Ovary (tissue), 3 donors: ENCODE measurements around the gene ADRM1.

Source experiments
- EP300 ChIP-seq: sonication (generic); formaldehyde crosslinking; IDR thresholded peaks from one replicate; pipeline ENCODE4 v1.6.1; 2017; ENCODE audit warnings: antibody characterized with exemption
- TF ChIP-seq, protein P1 (sequence below), 3 donors: fragments of 450-650 bp in 2 of 3; fragments of 200-600 bp in 1 of 3; IDR thresholded peaks; one replicate each; pipeline versions ENCODE4 v1.5.1 to v1.8.0; 2016 to 2022; ENCODE audit warnings: antibody characterized with exemption in 3 of 3, mild to moderate bottlenecking in 1 of 3
- donor health status: DM: no; HTN: no; CAD: no.

DNA sequence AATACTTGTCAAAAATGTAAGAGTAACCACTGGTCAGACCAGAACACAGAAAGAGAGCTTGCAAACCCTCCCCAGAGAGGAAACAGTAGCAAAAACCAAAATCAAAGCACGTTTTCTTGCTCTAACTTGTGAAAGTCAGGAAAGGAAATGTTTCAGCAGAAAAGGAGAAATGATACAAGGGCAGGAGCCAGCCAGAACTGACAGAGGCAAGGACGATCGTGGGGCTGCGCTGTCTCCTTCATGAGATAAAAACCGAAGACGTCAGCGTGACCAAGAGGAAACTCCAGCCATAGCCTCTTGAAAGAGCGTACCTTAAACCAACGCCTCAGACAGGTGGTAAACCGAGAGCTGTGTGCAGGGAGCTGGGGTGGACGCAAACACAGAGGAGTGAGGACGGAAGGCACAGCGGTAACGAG is 36.9 kb downstream of the ADRM1 start:
- TF ChIP-seq EP300 = no peak
- TF ChIP-seq, protein P1, sequence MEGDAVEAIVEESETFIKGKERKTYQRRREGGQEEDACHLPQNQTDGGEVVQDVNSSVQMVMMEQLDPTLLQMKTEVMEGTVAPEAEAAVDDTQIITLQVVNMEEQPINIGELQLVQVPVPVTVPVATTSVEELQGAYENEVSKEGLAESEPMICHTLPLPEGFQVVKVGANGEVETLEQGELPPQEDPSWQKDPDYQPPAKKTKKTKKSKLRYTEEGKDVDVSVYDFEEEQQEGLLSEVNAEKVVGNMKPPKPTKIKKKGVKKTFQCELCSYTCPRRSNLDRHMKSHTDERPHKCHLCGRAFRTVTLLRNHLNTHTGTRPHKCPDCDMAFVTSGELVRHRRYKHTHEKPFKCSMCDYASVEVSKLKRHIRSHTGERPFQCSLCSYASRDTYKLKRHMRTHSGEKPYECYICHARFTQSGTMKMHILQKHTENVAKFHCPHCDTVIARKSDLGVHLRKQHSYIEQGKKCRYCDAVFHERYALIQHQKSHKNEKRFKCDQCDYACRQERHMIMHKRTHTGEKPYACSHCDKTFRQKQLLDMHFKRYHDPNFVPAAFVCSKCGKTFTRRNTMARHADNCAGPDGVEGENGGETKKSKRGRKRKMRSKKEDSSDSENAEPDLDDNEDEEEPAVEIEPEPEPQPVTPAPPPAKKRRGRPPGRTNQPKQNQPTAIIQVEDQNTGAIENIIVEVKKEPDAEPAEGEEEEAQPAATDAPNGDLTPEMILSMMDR (IDR thresholded peaks at IDR 0.05) = no peak
